Lower leg skin (tissue), 4 donors: Measurements from ENCODE around the gene EIF4B. TPM values are rescaled to one million over a fixed set of nuclear protein-coding genes. Genes with fewer than 3 reads are reported as not detected.
"Not testable (repeated sequence)": the region's sequence is repeated elsewhere in the genome, so short reads cannot be mapped to it uniquely, and the experiment has no call there.

Experiments
- DNase-seq, 2 donors: peaks; one replicate each; pipeline ENCODE4 v3.0.0-alpha.2; 2019; ENCODE audit warnings: low spot score in 2 of 2
- H3K4me3 ChIP-seq: fragments of 200-600 bp; sonication (generic); 2 replicates; pipeline ENCODE4 v1.5.1; 2017; ENCODE audit warnings: mild to moderate bottlenecking, low read depth; ENCODE audit not compliant: poor library complexity, severe bottlenecking
- CTCF ChIP-seq, 3 donors: fragments of 450-650 bp; IDR thresholded peaks; one replicate each; pipeline ENCODE4 v1.5.1; 2016; ENCODE audit warnings: antibody characterized with exemption in 3 of 3, mild to moderate bottlenecking in 3 of 3, moderate library complexity in 2 of 3
- POLR2A ChIP-seq, 2 donors: fragments of 450-650 bp; IDR thresholded peaks; one replicate each; pipeline ENCODE4 v1.6.1; 2016 to 2017; ENCODE audit warnings: antibody characterized with exemption in 2 of 2, mild to moderate bottlenecking in 1 of 2, moderate library complexity in 1 of 2
- WGBS, 2 donors: methylation state at CpG; one replicate each; pipeline ENCODE4 v1.1.5; 2018; 5-methylcytosine and 5-hydroxymethylcytosine counted together
- intact Hi-C: fragments of 100-400 bp; cut with DNase I; formaldehyde crosslinking; loops from one replicate; pipeline ENCODE4 v1.15.0; 2023; ENCODE audit warnings: low total_unique reads
- total RNA-seq, 4 donors: library from RNA; depleted of rRNA; stranded (reverse); fragments of >200 nt; gene quantifications; one replicate each; pipeline ENCODE4 v1.1.0, GENCODE V29; 2016

The EIF4B gene
- total RNA-seq, 4 donors from 2014 or later = 499 to 623 (median 546) TPM

GRCh38 chr12:53005215-53005985 is 856 bp upstream of the EIF4B start:
- DNase-seq = peak; percentile 29 to 90
- H3K4me3 ChIP-seq = peak overlapping the region; percentile 35
- 18 to 23% methylated on average over 28 of the region's 28 CpGs for WGBS, 2 donors
- intact Hi-C loops = no loop called here
- TF ChIP-seq POLR2A (IDR thresholded peaks at IDR 0.05) = no peak

GRCh38 chr12:53006810-53007309 is 604 bp downstream of the EIF4B start:
- 0% methylated on average over 37 to 38 of the region's 38 CpGs for WGBS, 2 donors
- TF ChIP-seq POLR2A (IDR thresholded peaks at IDR 0.05) = no peak
- intact Hi-C loops = no loop called here
- H3K4me3 ChIP-seq = peak overlapping the region; percentile 86
- DNase-seq = peak; percentile 74 to 95

GRCh38 chr12:53007343-53007742 is 1.1 kb downstream of the EIF4B start:
- TF ChIP-seq POLR2A (IDR thresholded peaks at IDR 0.05) = no peak
- TF ChIP-seq CTCF (IDR thresholded peaks at IDR 0.05) = no peak
- WGBS, 2 donors = 28% methylated on average over 4 of the region's 4 CpGs

GRCh38 chr12:53008760-53009159 is 2.5 kb downstream of the EIF4B start:
- WGBS, 2 donors = 86 to 91% methylated on average over 15 of the region's 15 CpGs
- DNase-seq, H3K4me3 ChIP-seq, intact Hi-C loops: not testable (repeated sequence)

More at GRCh38 chr12:53007343-53007742, 1.1 kb downstream of the EIF4B start:
- H3K4me3 ChIP-seq = peak overlapping the region; percentile 86
- intact Hi-C loops = no loop called here
- DNase-seq = no peak

GRCh38 chr12:53010955-53011354 is 4.7 kb downstream of the EIF4B start:
- DNase-seq = no peak
- TF ChIP-seq CTCF (IDR thresholded peaks at IDR 0.05) (no peak), POLR2A (IDR thresholded peaks at IDR 0.05) (no peak)
- WGBS, 2 donors = 80 to 91% methylated on average over 2 of the region's 2 CpGs
- intact Hi-C loops = no loop called here
- H3K4me3 ChIP-seq = no peak overlapping the region

- TF ChIP-seq POLR2A (IDR thresholded peaks at IDR 0.05) = no peak
- TF ChIP-seq CTCF (IDR thresholded peaks at IDR 0.05) = no peak
- H3K4me3 ChIP-seq = no peak overlapping the region
- WGBS, 2 donors = 75 to 84% methylated on average over 3 of the region's 3 CpGs
- intact Hi-C loops = no loop called here
- DNase-seq = no peak
Observed at GRCh38 chr12:53011889-53012288, 5.6 kb downstream of the EIF4B start.

GRCh38 chr12:53012928-53013327 is 6.7 kb downstream of the EIF4B start:
- no peak overlapping the region for H3K4me3 ChIP-seq
- intact Hi-C loops = no loop called here
- no peak for DNase-seq
- WGBS, 2 donors = 83 to 89% methylated on average over 3 of the region's 3 CpGs
- no peak for TF ChIP-seq CTCF (IDR thresholded peaks at IDR 0.05)
